ENCODE data around the gene TBCD. TPM values are rescaled to one million over a fixed set of nuclear protein-coding genes. Genes with fewer than 3 reads are reported as not detected.

TBCD gene
- total and polyA plus RNA-seq, 12 donors = 41.3 to 107 (median 52.4) TPM

GRCh38 chr17:82828875-82829487 is 77.1 kb downstream of the TBCD start:
- 97 to 98% methylated on average over 26 of the region's 26 CpGs for WGBS, 2 donors
- H3K4me3 ChIP-seq = no peak overlapping the region
- H3K4me1 ChIP-seq = peaks cover 0 to 20% (median 11%) of the 10 kb centered on the region in 9 donors
- H3K36me3 ChIP-seq = peaks cover 0 to 33% (median 0%) of the 10 kb centered on the region in 9 donors
- H3K27ac ChIP-seq = no peak overlapping the region
- intact Hi-C loops (cut with DNase I) = no loop called here
- no peaks in the 10 kb centered on the region for H3K9me3 ChIP-seq
- DNase-seq (no peak), ATAC-seq (no peak)
- TF ChIP-seq CTCF (IDR thresholded peaks at IDR 0.05) = no peak
- no peaks in the 10 kb centered on the region for H3K27me3 ChIP-seq

- peaks cover 0 to 26% (median 11%) of the 10 kb centered on the region in 9 donors for H3K4me1 ChIP-seq
- DNase-seq = peak; percentile 81 to 90
- H3K27ac ChIP-seq = peak overlapping the region; percentile 50 to 80 (median 64)
- intact Hi-C loops (cut with DNase I) = loop anchor here in 2 of 10 donors (1.0 to 5.0 kb wide), 2 partner anchors 15 to 33 kb away; no protein-coding TSS in a partner anchor
- no peaks in the 10 kb centered on the region for H3K27me3 ChIP-seq
- no peaks in the 10 kb centered on the region for H3K9me3 ChIP-seq
- peak overlapping the region in 9 of 10 donors; percentile 35 to 47 (median 39) for H3K4me3 ChIP-seq
- peak; percentile 87 to 92 (median 88) for ATAC-seq
- peaks cover 0 to 35% (median 0%) of the 10 kb centered on the region in 9 donors for H3K36me3 ChIP-seq
- WGBS, 2 donors = 24 to 41% methylated on average over 22 of the region's 22 CpGs
- TF ChIP-seq CTCF (IDR thresholded peaks at IDR 0.05) = no peak
Observed at GRCh38 chr17:82830249-82830661, 78.4 kb downstream of the TBCD start.

- Histone ChIP-seq H3K27me3 (no peaks in the 10 kb centered on the region), H3K4me1 (peaks cover 0 to 34% (median 18%) of the 10 kb centered on the region in 9 donors), H3K27ac (peak overlapping the region; percentile 50 to 80 (median 64)), H3K4me3 (peak overlapping the region in 9 of 10 donors; percentile 35 to 47 (median 39)), H3K9me3 (no peaks in the 10 kb centered on the region), H3K36me3 (peaks cover 0 to 35% (median 0%) of the 10 kb centered on the region in 9 donors)
- no peak for DNase-seq
- intact Hi-C loops (cut with DNase I) = loop anchor here in 1 of 10 donors (5.0 kb wide), 1 partner anchor 34 kb away; no protein-coding TSS in a partner anchor
- TF ChIP-seq CTCF (IDR thresholded peaks at IDR 0.05) = no peak
- 80 to 88% methylated on average over 29 of the region's 29 CpGs for WGBS, 2 donors
- ATAC-seq = peak in 1 of 8 donors; percentile 22
Observed at GRCh38 chr17:82831041-82831817, 79.4 kb downstream of the TBCD start.

DNA sequence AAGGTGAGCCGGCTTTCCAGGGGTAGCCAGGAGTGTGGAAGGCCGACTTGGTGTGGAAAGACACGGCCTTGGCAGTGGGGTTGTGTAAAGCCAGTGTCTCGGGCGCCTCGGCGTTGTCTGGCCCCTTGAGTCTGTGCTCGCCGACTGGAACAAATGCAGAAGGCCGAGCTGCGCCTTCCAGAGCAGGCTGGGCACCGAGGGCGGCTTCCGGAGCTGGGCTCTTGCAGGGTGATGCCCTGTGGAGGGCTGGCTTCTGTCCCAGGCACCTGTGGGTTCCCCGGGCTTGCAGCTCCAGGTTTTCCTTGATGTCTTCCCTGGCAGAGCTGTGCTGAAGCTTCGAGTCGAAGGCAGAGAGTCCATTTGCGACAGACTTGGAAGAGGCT is 79.9 kb downstream of the TBCD start:
- 79 to 91% methylated on average over 18 of the region's 18 CpGs for WGBS, 2 donors
- no peak for DNase-seq
- ATAC-seq = no peak
- peak overlapping the region in 9 of 10 donors; percentile 35 to 47 (median 39) for H3K4me3 ChIP-seq
- peak overlapping the region in 9 of 10 donors; percentile 50 to 80 (median 64) for H3K27ac ChIP-seq
- no peak for TF ChIP-seq CTCF (IDR thresholded peaks at IDR 0.05)
- H3K4me1 ChIP-seq = peaks cover 0 to 40% (median 24%) of the 10 kb centered on the region in 9 donors
- no peaks in the 10 kb centered on the region for H3K27me3 ChIP-seq
- H3K36me3 ChIP-seq = peaks cover 0 to 35% (median 0%) of the 10 kb centered on the region in 9 donors
- H3K9me3 ChIP-seq = no peaks in the 10 kb centered on the region
- intact Hi-C loops (cut with DNase I) = loop anchor here in 1 of 10 donors (5.0 kb wide), 1 partner anchor 35 kb away; no protein-coding TSS in a partner anchor
